Osteoblast (primary cell): Measurements from ENCODE around the gene LRP8. TPM values are rescaled to one million over a fixed set of nuclear protein-coding genes. Genes with fewer than 3 reads are reported as not detected.

ENCODE experiments used
- DNase-seq: peaks from one replicate; pipeline ENCODE4 v3.0.0; 2011; ENCODE audit warnings: low spot score, mixed read lengths; ENCODE audit not compliant: insufficient read length; ENCODE audit errors: missing footprints
- H2AFZ ChIP-seq: 2 replicates; pipeline ENCODE4 v1.6.0; 2011; ENCODE audit warnings: mild to moderate bottlenecking, low read length
- H3K27ac ChIP-seq: 2 replicates; pipeline ENCODE4 v1.5.1; 2011; ENCODE audit warnings: mild to moderate bottlenecking, low read depth, low read length, moderate library complexity
- H3K27me3 ChIP-seq: 2 replicates; pipeline ENCODE4 v1.6.0; 2012; ENCODE audit warnings: mild to moderate bottlenecking, control low read depth, inconsistent platforms, low read length, moderate library complexity; ENCODE audit not compliant: insufficient read depth
- H3K36me3 ChIP-seq: 2 replicates; pipeline ENCODE4 v1.5.1; 2011; ENCODE audit warnings: mild to moderate bottlenecking, low read length, control low read depth, moderate library complexity; ENCODE audit not compliant: insufficient read depth
- H3K4me1 ChIP-seq: 2 replicates; pipeline ENCODE4 v1.5.1; 2011; ENCODE audit warnings: mild to moderate bottlenecking, low read length, control low read depth, moderate library complexity; ENCODE audit not compliant: insufficient read depth
- H3K4me2 ChIP-seq: 2 replicates; pipeline ENCODE4 v1.6.0; 2011; ENCODE audit warnings: mild to moderate bottlenecking, low read length; ENCODE audit not compliant: insufficient read depth
- H3K4me3 ChIP-seq: fragments of 200-600 bp; sonication (generic); 3 replicates; pipeline ENCODE4 v1.5.1; 2012; ENCODE audit warnings: mild to moderate bottlenecking, low read length, inconsistent platforms; ENCODE audit not compliant: insufficient read depth
- H3K79me2 ChIP-seq: 2 replicates; pipeline ENCODE4 v1.6.0; 2012; ENCODE audit warnings: mild to moderate bottlenecking, low read length, control low read depth, inconsistent platforms; ENCODE audit not compliant: insufficient read depth
- H3K9me3 ChIP-seq: 2 replicates; pipeline ENCODE4 v1.5.1; 2011; ENCODE audit warnings: low read depth, low read length, control low read depth
- H4K20me1 ChIP-seq: 2 replicates; pipeline ENCODE4 v1.6.0; 2012; ENCODE audit warnings: mild to moderate bottlenecking, low read length, control low read depth; ENCODE audit not compliant: insufficient read depth
- CTCF ChIP-seq: IDR thresholded peaks from 2 replicates; pipeline ENCODE4 v1.5.1; 2011; ENCODE audit warnings: mild to moderate bottlenecking, low read depth, low read length, moderate library complexity; ENCODE audit errors: extremely low read depth
- total RNA-seq: library from RNA; depleted of rRNA; stranded (reverse); fragments of >200 nt; gene quantifications from 2 replicates; pipeline ENCODE4 v1.2.3, GENCODE V29; 2012

LRP8 gene
- total RNA-seq, 1 donor, result 11.2 TPM

GRCh38 chr1:53241828-53242227 lies 86.0 kb downstream of the LRP8 start:
- Histone ChIP-seq H4K20me1 (no peaks in the 10 kb centered on the region), H2AFZ (no peak overlapping the region), H3K36me3 (no peaks in the 10 kb centered on the region), H3K9me3 (no peaks in the 10 kb centered on the region), H3K27ac (no peak overlapping the region), H3K79me2 (peaks cover 18% of the 10 kb centered on the region), H3K4me1 (peaks cover 22% of the 10 kb centered on the region), H3K4me2 (no peak overlapping the region), H3K27me3 (no peaks in the 10 kb centered on the region), H3K4me3 (no peak overlapping the region)
- no peak for DNase-seq
- no peak for TF ChIP-seq CTCF

GRCh38 chr1:53238197-53239155 lies 89.4 kb downstream of the LRP8 start, which contains the start of gene MAGOH:
Gene MAGOH (minus strand): TSS chr1:53238518. CDS start chr1:53238448, 70 bp downstream.
- peaks cover 3% of the 10 kb centered on the region for H4K20me1 ChIP-seq
- peak within 1 kb of the TSS; percentile 88 for H3K27ac ChIP-seq
- no peaks in the 10 kb centered on the region for H3K27me3 ChIP-seq
- H3K4me1 ChIP-seq, result peaks cover 15% of the 10 kb centered on the region
- H3K4me2 ChIP-seq, result peak within 1 kb of the TSS; percentile 98
- peak; percentile 99 for DNase-seq
- H3K9me3 ChIP-seq, result no peaks in the 10 kb centered on the region
- no peak for TF ChIP-seq CTCF
- peak within 1 kb of the TSS; percentile 86 for H3K4me3 ChIP-seq
- peak within 1 kb of the TSS; percentile 97 for H2AFZ ChIP-seq
- H3K36me3 ChIP-seq, result peaks cover 26% of the 10 kb centered on the region
- peaks cover 44% of the 10 kb centered on the region for H3K79me2 ChIP-seq

GRCh38 chr1:53237638-53238037 lies 90.2 kb downstream of the LRP8 start:
- peak overlapping the region; percentile 88 for H3K27ac ChIP-seq
- no peak for DNase-seq
- H3K4me3 ChIP-seq, result peak overlapping the region; percentile 86
- peak overlapping the region; percentile 97 for H2AFZ ChIP-seq
- no peaks in the 10 kb centered on the region for H3K27me3 ChIP-seq
- H3K4me2 ChIP-seq, result peak overlapping the region; percentile 98
- peaks cover 15% of the 10 kb centered on the region for H3K4me1 ChIP-seq
- no peak for TF ChIP-seq CTCF
- peaks cover 3% of the 10 kb centered on the region for H4K20me1 ChIP-seq
- peaks cover 44% of the 10 kb centered on the region for H3K79me2 ChIP-seq
- no peaks in the 10 kb centered on the region for H3K9me3 ChIP-seq
- peaks cover 34% of the 10 kb centered on the region for H3K36me3 ChIP-seq

GRCh38 chr1:53220962-53221286 lies 106.9 kb downstream of the LRP8 start:
- no peak for DNase-seq
- no peaks in the 10 kb centered on the region for H3K27me3 ChIP-seq
- peak overlapping the region; percentile 98 for H2AFZ ChIP-seq
- peak overlapping the region; percentile 99 for H3K4me3 ChIP-seq
- H3K9me3 ChIP-seq, result no peaks in the 10 kb centered on the region
- H3K4me1 ChIP-seq, result peaks cover 14% of the 10 kb centered on the region
- H3K79me2 ChIP-seq, result peaks cover 18% of the 10 kb centered on the region
- H3K36me3 ChIP-seq, result peaks cover 13% of the 10 kb centered on the region
- peak overlapping the region; percentile 97 for H3K4me2 ChIP-seq
- peak overlapping the region; percentile 96 for H3K27ac ChIP-seq
- no peak for TF ChIP-seq CTCF
- H4K20me1 ChIP-seq, result no peaks in the 10 kb centered on the region
